LNCAP (cell line): ENCODE results near the gene COL19A1.

ENCODE experiments used
- TF ChIP-seq, protein P1 (sequence below): fragments of 450-650 bp; IDR thresholded peaks from 2 replicates; pipeline ENCODE4 v1.5.1; 2017; ENCODE audit warnings: mild to moderate bottlenecking

COL19A1 gene

DNA sequence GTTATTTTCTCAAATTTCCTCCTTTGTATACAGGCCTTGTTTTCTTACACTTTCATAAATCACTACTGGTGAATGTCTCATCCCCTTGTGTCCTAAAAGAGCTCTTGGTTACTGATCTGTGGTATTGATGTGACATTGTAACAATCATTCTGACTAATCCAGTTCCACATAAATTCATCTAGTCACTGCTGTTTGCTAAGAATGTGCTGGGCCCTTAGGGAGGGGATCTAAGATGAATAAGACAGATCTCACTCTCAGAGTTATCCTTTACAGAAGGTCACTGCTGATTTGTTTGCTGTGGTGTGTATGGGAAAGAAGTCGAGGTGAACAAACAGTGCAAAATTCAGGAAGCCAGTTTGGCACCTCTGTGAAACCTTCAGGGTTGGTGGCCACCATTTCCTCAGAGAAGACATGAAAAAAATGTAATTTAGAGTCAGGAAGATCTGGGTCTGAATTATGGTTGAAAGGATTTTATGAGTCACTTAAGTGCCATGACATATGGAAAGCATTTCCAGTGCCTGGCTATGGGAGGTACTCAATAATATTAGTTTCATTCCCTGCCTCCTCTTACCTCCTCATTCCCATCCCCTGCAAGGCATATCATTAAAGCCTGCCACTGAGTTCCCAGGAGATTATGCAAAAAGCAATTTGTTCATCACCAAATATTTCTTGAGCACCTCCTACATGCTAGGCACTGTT, 314.7 kb downstream of the COL19A1 start:
- TF ChIP-seq, protein P1, sequence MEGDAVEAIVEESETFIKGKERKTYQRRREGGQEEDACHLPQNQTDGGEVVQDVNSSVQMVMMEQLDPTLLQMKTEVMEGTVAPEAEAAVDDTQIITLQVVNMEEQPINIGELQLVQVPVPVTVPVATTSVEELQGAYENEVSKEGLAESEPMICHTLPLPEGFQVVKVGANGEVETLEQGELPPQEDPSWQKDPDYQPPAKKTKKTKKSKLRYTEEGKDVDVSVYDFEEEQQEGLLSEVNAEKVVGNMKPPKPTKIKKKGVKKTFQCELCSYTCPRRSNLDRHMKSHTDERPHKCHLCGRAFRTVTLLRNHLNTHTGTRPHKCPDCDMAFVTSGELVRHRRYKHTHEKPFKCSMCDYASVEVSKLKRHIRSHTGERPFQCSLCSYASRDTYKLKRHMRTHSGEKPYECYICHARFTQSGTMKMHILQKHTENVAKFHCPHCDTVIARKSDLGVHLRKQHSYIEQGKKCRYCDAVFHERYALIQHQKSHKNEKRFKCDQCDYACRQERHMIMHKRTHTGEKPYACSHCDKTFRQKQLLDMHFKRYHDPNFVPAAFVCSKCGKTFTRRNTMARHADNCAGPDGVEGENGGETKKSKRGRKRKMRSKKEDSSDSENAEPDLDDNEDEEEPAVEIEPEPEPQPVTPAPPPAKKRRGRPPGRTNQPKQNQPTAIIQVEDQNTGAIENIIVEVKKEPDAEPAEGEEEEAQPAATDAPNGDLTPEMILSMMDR: no peak

DNA sequence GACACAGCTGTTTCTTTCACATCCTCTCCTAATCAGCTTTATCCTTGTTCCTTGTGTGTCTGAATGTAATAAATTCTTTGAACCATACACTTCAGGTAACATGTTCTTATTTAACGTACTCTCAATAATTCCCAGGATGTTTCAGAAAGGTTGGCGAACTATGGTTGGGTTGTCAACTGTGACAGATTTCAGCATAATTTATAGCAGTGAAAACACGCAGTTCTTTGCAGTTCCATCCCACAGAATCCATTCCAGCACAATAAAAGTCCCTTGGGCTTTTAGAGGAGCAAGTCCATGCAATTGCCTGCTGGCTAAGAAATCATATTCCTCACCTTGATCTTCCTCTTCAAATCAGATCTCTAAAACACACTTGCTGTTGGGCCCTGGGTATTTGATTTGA, 317.2 kb downstream of the COL19A1 start:
- TF ChIP-seq, protein P1: no peak

DNA sequence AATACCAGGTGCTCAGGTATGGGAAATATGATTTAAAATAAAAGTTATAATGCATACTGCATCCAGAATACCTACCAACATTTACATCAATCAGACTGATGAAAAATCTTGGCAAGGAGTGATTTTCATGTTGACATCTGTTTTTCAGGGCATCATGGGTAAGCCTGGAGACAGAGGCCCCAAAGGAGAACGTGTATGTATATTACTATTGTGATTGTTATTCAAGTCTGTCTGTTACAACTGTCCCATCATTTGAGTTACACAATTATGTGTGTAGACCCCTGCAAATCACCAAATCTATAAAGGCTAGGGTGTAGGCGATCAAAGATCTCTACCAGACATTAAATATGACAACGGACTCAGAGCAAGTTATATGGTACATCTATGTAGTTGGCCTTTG, 318.4 kb downstream of the COL19A1 start:
- TF ChIP-seq, protein P1: no peak

DNA sequence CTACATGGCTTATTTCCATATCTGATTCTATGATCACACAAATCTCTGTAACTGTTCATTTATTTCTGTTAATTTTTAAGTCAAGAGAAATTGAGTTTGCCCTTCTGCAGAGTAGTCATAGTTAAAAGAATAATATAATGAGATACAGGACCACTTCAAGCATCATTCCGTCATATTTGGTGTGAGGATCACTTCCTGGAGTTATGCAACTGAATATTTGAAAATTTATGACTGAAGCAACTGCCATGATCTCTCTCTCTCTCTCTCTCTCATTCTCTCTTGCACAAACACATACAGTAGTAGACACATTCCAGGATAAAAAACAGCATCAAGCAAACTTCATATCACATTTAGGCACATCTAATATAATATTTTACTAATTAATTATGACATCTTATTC, 320.1 kb downstream of the COL19A1 start:
- TF ChIP-seq, protein P1: no peak

DNA sequence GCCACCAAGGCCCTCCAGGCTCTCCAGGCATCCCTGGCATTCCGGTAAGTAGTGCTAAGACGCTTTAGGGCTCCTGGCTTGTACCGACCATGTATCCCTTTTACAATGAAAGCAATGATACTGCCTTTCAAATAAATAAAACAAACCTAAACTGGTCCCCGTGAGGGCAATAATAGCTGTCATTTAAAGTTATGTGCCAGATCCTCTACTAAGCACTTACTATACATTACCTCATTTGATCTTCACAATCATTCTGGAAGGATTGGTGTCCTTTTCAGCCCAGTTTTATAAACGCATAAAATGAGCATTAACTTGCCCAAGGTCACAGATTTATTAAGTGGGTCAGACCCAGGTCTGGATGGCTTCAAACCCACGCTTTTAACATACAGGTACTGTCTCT, 321.8 kb downstream of the COL19A1 start:
- TF ChIP-seq, protein P1: no peak

DNA sequence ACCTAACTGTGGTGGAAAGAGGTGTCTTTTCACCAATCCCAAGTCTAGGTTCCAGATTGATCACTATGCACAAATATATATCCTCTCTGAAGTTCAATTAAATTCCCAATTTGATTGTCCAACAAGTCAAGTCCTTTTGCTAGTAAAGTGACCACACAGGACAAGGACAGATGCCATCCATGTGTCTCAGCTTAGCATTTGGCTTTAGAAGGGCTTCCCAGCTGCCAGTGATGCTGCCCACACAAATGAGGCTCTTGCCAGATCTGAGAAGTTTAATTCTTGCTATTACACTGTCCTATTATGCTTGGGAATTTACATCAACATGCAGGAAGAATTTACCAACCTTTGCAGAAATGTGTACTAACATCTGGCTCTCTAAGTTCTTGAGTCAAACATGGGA, 328.1 kb downstream of the COL19A1 start:
- TF ChIP-seq, protein P1: no peak

DNA sequence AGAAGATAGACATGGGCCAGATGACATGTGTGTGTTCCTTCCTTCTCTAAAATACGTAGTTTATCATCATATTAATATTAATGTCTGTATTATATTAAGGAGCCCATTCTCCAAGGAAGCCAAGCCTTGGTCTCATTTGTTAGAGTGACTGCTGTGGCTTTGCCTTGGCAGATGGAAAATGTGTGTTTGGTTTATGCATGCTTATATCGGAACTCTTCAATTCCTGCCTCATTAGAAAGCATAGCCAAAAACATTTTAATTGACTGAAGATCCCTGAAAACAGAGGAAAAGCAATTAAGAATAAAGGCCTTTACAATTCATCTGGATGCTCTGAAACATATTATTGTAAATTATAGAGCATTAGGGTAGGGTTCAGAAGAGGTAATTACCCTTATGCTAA, 330.2 kb downstream of the COL19A1 start:
- TF ChIP-seq, protein P1: no peak

DNA sequence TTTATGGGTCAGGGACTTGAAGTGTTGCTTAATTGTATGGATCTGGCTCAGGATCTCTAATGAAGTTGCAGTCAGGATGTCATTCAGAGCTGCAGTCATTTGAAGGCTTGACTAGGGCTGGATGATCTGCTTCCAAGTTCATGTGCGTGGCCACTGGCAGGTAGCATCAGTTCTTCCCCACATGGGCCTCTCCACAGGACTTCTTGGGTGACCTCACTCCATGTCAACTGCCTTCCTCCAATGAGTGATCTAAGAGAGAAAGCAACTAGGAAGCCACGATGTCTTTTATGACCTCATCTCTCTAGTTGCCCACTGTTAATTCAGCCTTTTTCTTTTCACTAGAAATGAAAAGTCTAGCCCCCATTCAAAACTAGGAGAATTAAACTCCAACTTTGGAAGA, 332.4 kb downstream of the COL19A1 start:
- TF ChIP-seq, protein P1: no peak
